ENCODE measurements around the gene WDR7.

DNA sequence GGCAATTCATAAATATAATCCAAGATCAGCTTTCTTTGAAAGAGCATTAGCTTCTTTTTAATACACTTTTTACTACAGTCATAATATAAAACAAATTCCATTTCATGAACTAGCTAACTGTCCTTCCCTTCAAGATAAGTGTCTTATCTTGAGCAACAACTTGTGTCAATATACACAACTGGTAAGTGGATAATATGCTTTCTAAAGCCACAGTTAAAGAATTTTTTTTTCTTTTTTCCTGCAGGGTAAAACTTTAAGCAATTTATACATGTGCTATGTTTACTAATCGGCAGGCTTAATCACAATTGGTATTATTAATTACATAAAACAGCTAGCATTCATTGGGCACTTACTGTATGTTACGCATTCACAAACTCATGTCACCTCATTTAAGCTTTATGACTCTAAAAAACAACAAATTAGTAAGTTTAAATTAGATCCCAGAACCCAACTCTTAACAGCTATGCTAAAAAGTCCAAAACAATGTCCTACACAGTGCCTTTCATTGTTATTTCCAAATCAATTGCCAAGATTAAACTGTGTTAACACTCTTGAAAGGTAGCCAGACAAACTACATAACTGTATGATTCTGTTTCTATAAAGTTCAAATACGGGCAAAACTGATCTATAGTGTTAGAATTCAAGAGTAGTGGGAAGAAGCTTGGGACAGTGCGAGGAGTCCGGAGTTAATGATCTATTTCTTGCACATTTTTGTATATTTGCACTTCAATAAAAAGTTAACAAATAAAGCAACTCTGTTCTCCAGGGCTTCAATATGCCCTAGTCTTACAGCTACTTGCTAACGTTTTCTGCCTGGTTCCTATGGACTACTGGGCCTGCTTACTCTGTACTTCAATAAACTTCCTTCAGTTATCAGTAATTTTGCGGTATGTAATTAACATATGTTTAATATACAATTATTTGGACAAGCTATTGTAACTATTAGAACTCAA is 18.8 kb upstream of the WDR7 start:
- TF ChIP-seq HOXB13 (CRISPR knock-in tag; IDR thresholded peaks at IDR 0.05; ENCODE audit: low read depth): no peak
- TF ChIP-seq, protein P1, sequence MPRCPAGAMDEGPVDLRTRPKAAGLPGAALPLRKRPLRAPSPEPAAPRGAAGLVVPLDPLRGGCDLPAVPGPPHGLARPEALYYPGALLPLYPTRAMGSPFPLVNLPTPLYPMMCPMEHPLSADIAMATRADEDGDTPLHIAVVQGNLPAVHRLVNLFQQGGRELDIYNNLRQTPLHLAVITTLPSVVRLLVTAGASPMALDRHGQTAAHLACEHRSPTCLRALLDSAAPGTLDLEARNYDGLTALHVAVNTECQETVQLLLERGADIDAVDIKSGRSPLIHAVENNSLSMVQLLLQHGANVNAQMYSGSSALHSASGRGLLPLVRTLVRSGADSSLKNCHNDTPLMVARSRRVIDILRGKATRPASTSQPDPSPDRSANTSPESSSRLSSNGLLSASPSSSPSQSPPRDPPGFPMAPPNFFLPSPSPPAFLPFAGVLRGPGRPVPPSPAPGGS (IDR thresholded peaks at IDR 0.05): no peak
- TF ChIP-seq CEBPB (IDR thresholded peaks at IDR 0.05): no peak
- TF ChIP-seq, protein P2, sequence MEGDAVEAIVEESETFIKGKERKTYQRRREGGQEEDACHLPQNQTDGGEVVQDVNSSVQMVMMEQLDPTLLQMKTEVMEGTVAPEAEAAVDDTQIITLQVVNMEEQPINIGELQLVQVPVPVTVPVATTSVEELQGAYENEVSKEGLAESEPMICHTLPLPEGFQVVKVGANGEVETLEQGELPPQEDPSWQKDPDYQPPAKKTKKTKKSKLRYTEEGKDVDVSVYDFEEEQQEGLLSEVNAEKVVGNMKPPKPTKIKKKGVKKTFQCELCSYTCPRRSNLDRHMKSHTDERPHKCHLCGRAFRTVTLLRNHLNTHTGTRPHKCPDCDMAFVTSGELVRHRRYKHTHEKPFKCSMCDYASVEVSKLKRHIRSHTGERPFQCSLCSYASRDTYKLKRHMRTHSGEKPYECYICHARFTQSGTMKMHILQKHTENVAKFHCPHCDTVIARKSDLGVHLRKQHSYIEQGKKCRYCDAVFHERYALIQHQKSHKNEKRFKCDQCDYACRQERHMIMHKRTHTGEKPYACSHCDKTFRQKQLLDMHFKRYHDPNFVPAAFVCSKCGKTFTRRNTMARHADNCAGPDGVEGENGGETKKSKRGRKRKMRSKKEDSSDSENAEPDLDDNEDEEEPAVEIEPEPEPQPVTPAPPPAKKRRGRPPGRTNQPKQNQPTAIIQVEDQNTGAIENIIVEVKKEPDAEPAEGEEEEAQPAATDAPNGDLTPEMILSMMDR (IDR thresholded peaks at IDR 0.05): no peak
- no peak for TF ChIP-seq CHD2 (IDR thresholded peaks at IDR 0.05; ENCODE audit: low read length, partially characterized antibody)
- TF ChIP-seq CHD4 (IDR thresholded peaks at IDR 0.05; ENCODE audit: borderline replicate concordance): no peak
- no peak for TF ChIP-seq MAZ (IDR thresholded peaks at IDR 0.05; ENCODE audit: borderline replicate concordance, low read depth, low read length)
- TF ChIP-seq, protein P3, sequence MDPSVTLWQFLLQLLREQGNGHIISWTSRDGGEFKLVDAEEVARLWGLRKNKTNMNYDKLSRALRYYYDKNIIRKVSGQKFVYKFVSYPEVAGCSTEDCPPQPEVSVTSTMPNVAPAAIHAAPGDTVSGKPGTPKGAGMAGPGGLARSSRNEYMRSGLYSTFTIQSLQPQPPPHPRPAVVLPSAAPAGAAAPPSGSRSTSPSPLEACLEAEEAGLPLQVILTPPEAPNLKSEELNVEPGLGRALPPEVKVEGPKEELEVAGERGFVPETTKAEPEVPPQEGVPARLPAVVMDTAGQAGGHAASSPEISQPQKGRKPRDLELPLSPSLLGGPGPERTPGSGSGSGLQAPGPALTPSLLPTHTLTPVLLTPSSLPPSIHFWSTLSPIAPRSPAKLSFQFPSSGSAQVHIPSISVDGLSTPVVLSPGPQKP (IDR thresholded peaks at IDR 0.05; ENCODE audit: low read depth, low read length): no peak
- TF ChIP-seq EHMT2 (IDR thresholded peaks at IDR 0.05; ENCODE audit: low read depth): no peak
- TF ChIP-seq SREBF2 (IDR thresholded peaks at IDR 0.05): no peak
- TF ChIP-seq POLR2A (IDR thresholded peaks at IDR 0.05; ENCODE audit: low read length): no peak
- TF ChIP-seq, protein P4, sequence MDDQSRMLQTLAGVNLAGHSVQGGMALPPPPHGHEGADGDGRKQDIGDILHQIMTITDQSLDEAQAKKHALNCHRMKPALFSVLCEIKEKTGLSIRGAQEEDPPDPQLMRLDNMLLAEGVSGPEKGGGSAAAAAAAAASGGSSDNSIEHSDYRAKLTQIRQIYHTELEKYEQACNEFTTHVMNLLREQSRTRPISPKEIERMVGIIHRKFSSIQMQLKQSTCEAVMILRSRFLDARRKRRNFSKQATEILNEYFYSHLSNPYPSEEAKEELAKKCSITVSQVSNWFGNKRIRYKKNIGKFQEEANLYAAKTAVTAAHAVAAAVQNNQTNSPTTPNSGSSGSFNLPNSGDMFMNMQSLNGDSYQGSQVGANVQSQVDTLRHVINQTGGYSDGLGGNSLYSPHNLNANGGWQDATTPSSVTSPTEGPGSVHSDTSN (IDR thresholded peaks at IDR 0.05): no peak

All from A549 (cell line).